ENCODE results near the gene CXCR3. TPM values are rescaled to one million over a fixed set of nuclear protein-coding genes. Genes with fewer than 3 reads are reported as not detected.

CXCR3 gene
- total RNA-seq, 1 experiment from 2014 or later: not detected

GRCh38 chrX:71579990-71580380, 38.3 kb downstream of the CXCR3 start:
- H3K4me3 Mint-ChIP-seq (ENCODE audit: low read depth, unreplicated experiment): no peak overlapping the region
- no peak overlapping the region for H3K27ac Mint-ChIP-seq (ENCODE audit: unreplicated experiment)
- peaks cover 53% of the 10 kb centered on the region for H3K36me3 Mint-ChIP-seq (ENCODE audit: insufficient read depth, unreplicated experiment)
- no peaks in the 10 kb centered on the region for H3K9me3 Mint-ChIP-seq (ENCODE audit: low read depth, unreplicated experiment)
- intact Hi-C loops (cut with micrococcal nuclease; ENCODE audit: unreplicated experiment): no loop called here
- DNase-seq: no peak
- H3K27me3 Mint-ChIP-seq (ENCODE audit: unreplicated experiment): no peaks in the 10 kb centered on the region
- no peak for TF ChIP-seq CTCF (IDR thresholded peaks at IDR 0.05; ENCODE audit: unreplicated experiment)
- CTCF ChIA-PET: no interaction called here
- H3K4me1 Mint-ChIP-seq (ENCODE audit: low read depth, unreplicated experiment): no peaks in the 10 kb centered on the region
- BruUV-seq (replicated peaks): no TSS peak

GRCh38 chrX:71579136-71579989, 38.9 kb downstream of the CXCR3 start:
- TF ChIP-seq CTCF (IDR thresholded peaks at IDR 0.05; ENCODE audit: unreplicated experiment): no peak
- no peak overlapping the region for H3K4me3 Mint-ChIP-seq (ENCODE audit: low read depth, unreplicated experiment)
- no peaks in the 10 kb centered on the region for H3K4me1 Mint-ChIP-seq (ENCODE audit: low read depth, unreplicated experiment)
- H3K27ac Mint-ChIP-seq (ENCODE audit: unreplicated experiment): no peak overlapping the region
- intact Hi-C loops (cut with micrococcal nuclease; ENCODE audit: unreplicated experiment): no loop called here
- H3K9me3 Mint-ChIP-seq (ENCODE audit: low read depth, unreplicated experiment): no peaks in the 10 kb centered on the region
- no peak for DNase-seq
- CTCF ChIA-PET: no interaction called here
- BruUV-seq (replicated peaks): no TSS peak
- H3K36me3 Mint-ChIP-seq (ENCODE audit: insufficient read depth, unreplicated experiment): peaks cover 58% of the 10 kb centered on the region
- H3K27me3 Mint-ChIP-seq (ENCODE audit: unreplicated experiment): no peaks in the 10 kb centered on the region

- intact Hi-C loops (cut with micrococcal nuclease; ENCODE audit: unreplicated experiment): no loop called here
- no peaks in the 10 kb centered on the region for H3K27me3 Mint-ChIP-seq (ENCODE audit: unreplicated experiment)
- no peaks in the 10 kb centered on the region for H3K9me3 Mint-ChIP-seq (ENCODE audit: low read depth, unreplicated experiment)
- no TSS peak for BruUV-seq (replicated peaks)
- no peak within 1 kb of the TSS for H3K27ac Mint-ChIP-seq (ENCODE audit: unreplicated experiment)
- H3K36me3 Mint-ChIP-seq (ENCODE audit: insufficient read depth, unreplicated experiment): peaks cover 66% of the 10 kb centered on the region
- no peak for TF ChIP-seq CTCF (IDR thresholded peaks at IDR 0.05; ENCODE audit: unreplicated experiment)
- H3K4me3 Mint-ChIP-seq (ENCODE audit: low read depth, unreplicated experiment): no peak within 1 kb of the TSS
- CTCF ChIA-PET: interaction anchor here (0.7 kb wide), 1 partner anchor 54 kb away, joined by 5 read pairs; no protein-coding TSS in a partner anchor
- no peaks in the 10 kb centered on the region for H3K4me1 Mint-ChIP-seq (ENCODE audit: low read depth, unreplicated experiment)
- no peak for DNase-seq
These were observed 39.8 kb downstream of the CXCR3 start, which contains the start of gene GCNA for GRCh38 chrX:71578253-71579135. GCNA (plus strand) TSS chrX:71578437; CDS start chrX:71580822, 2,385 bp downstream.

DNA sequence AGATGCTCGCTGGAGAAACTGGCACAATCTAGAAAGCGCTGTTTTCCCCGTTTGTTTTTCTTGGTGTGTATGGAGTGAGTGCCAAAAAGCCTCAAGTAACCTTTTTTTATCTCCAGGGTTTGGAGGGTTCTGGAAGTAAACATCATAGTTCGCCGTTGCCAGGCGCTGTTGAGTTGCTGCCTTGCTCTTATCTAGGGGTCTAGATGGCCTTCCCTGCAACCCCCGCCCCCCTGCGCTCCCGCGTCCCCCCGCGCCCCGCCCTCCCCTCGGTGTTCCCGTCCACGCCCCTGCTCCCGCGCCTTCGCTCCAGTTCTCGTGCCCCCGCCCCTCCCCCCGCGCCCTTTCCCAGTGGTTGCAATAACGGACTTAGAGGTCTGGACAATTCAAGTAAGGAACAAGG, 40.6 kb downstream of the CXCR3 start:
- intact Hi-C loops (cut with micrococcal nuclease; ENCODE audit: unreplicated experiment): no loop called here
- CTCF ChIA-PET: no interaction called here
- DNase-seq: no peak

More for the DNA sequence above, 40.6 kb downstream of the CXCR3 start:
- Mint-ChIP-seq H3K27ac (ENCODE audit: unreplicated experiment) (no peak overlapping the region), H3K4me3 (ENCODE audit: low read depth, unreplicated experiment) (no peak overlapping the region), H3K36me3 (ENCODE audit: insufficient read depth, unreplicated experiment) (peaks cover 64% of the 10 kb centered on the region), H3K27me3 (ENCODE audit: unreplicated experiment) (no peaks in the 10 kb centered on the region), H3K4me1 (ENCODE audit: low read depth, unreplicated experiment) (no peaks in the 10 kb centered on the region), H3K9me3 (ENCODE audit: low read depth, unreplicated experiment) (no peaks in the 10 kb centered on the region)
- no peak for TF ChIP-seq CTCF (IDR thresholded peaks at IDR 0.05; ENCODE audit: unreplicated experiment)
- no TSS peak for BruUV-seq (replicated peaks)

Measured in Calu3 (cell line).